Endodermal cell (in vitro differentiated cells): ENCODE data around the gene GSE1. TPM values are rescaled to one million over a fixed set of nuclear protein-coding genes. Genes with fewer than 3 reads are reported as not detected.
"Not testable (repeated sequence)": the region's sequence is repeated elsewhere in the genome, so short reads cannot be mapped to it uniquely, and the experiment has no call there.

Source experiments
- DNase-seq: peaks from one replicate; pipeline ENCODE4 v3.0.0-alpha.2; 2017
- H3K27ac ChIP-seq: 2 replicates; pipeline ENCODE4 v1.5.1; 2013; ENCODE audit warnings: mild to moderate bottlenecking, low read depth, low read length, moderate library complexity
- H3K27me3 ChIP-seq: 2 replicates; pipeline ENCODE4 v1.6.1; 2013; ENCODE audit warnings: mild to moderate bottlenecking, low read length, moderate library complexity; ENCODE audit not compliant: insufficient read depth, control insufficient read depth, poor library complexity, severe bottlenecking
- H3K36me3 ChIP-seq: 2 replicates; pipeline ENCODE4 v1.7.0; 2013; ENCODE audit warnings: mild to moderate bottlenecking, low read length, moderate library complexity; ENCODE audit not compliant: control insufficient read depth, insufficient read depth
- H3K4me1 ChIP-seq: one replicate; pipeline ENCODE4 v1.7.0; 2013; ENCODE audit warnings: low read length; ENCODE audit not compliant: control insufficient read depth, insufficient read depth
- H3K4me3 ChIP-seq: 2 replicates; pipeline ENCODE4 v1.5.1; 2013; ENCODE audit warnings: mild to moderate bottlenecking, low read length, moderate library complexity
- H3K9ac ChIP-seq: 2 replicates; pipeline ENCODE4 v1.6.1; 2013; ENCODE audit warnings: mild to moderate bottlenecking, low read length, moderate library complexity; ENCODE audit not compliant: poor library complexity, severe bottlenecking; ENCODE audit errors: extremely low read depth
- H3K9me3 ChIP-seq: 2 replicates; pipeline ENCODE4 v1.6.1; 2013; ENCODE audit warnings: mild to moderate bottlenecking, low read length, moderate library complexity; ENCODE audit not compliant: control insufficient read depth
- H3K27ac Mint-ChIP-seq: 2 replicates; pipeline ENCODE4 v1.8.0; 2020; ENCODE audit warnings: mixed read lengths
- H3K27me3 Mint-ChIP-seq: 2 replicates; pipeline ENCODE4 v1.8.0; 2021; ENCODE audit warnings: mild to moderate bottlenecking, mixed read lengths; ENCODE audit not compliant: insufficient read depth
- H3K36me3 Mint-ChIP-seq: 2 replicates; pipeline ENCODE4 v1.8.0; 2020; ENCODE audit warnings: low read depth, mixed read lengths
- H3K4me1 Mint-ChIP-seq: 2 replicates; pipeline ENCODE4 v1.8.0; 2020; ENCODE audit warnings: mixed read lengths
- H3K4me3 Mint-ChIP-seq: 2 replicates; pipeline ENCODE4 v1.8.0; 2020; ENCODE audit warnings: mild to moderate bottlenecking, moderate library complexity, mixed read lengths
- H3K9me3 Mint-ChIP-seq: 2 replicates; pipeline ENCODE4 v1.8.0; 2020; ENCODE audit warnings: mild to moderate bottlenecking, mixed read lengths
- WGBS, 2 experiments: methylation state at CpG; one replicate each; pipeline versions ENCODE4 v1.1.5 to v1.1.7; 2013; ENCODE audit warnings: missing lambda C conversion rate in 2 of 2, mixed read lengths in 1 of 2; ENCODE audit not compliant: insufficient coverage in 1 of 2, insufficient read length in 1 of 2; 5-methylcytosine and 5-hydroxymethylcytosine counted together
- total RNA-seq, 2 donors: library from RNA; stranded (reverse); fragmentation: NEBNext Ultra II Directional in 1 of 2; extraction: Animal tissue kit (Norgen Biotek cat#: 25700) in 1 of 2; gene quantifications; 2 replicates in 1 of 2; 3 replicates in 1 of 2; pipeline ENCODE4 v1.2.1, GENCODE V29; 2021
- TF ChIP-seq, protein P1 (sequence below): fragments of 200-600 bp; sonication (generic); conservative IDR thresholded peaks from 2 replicates; pipeline ENCODE4 v1.5.0; 2021; ENCODE audit warnings: antibody characterized with exemption, mild to moderate bottlenecking

The GSE1 gene
- total RNA-seq, 2 donors from 2014 or later = 108 to 128 TPM

- no peak overlapping the region for H3K9ac ChIP-seq
- DNase-seq = no peak
- no peaks in the 10 kb centered on the region for H3K36me3 ChIP-seq
- no peak overlapping the region for H3K4me3 ChIP-seq
- Mint-ChIP-seq H3K27ac (no peak overlapping the region), H3K4me3 (no peak overlapping the region), H3K27me3 (no peaks in the 10 kb centered on the region), H3K4me1 (peaks cover 13% of the 10 kb centered on the region), H3K9me3 (no peaks in the 10 kb centered on the region), H3K36me3 (peaks cover 5% of the 10 kb centered on the region)
- 85 to 88% methylated on average over 5 to 11 of the region's 11 CpGs for WGBS, 2 experiments
- TF ChIP-seq, protein P1, sequence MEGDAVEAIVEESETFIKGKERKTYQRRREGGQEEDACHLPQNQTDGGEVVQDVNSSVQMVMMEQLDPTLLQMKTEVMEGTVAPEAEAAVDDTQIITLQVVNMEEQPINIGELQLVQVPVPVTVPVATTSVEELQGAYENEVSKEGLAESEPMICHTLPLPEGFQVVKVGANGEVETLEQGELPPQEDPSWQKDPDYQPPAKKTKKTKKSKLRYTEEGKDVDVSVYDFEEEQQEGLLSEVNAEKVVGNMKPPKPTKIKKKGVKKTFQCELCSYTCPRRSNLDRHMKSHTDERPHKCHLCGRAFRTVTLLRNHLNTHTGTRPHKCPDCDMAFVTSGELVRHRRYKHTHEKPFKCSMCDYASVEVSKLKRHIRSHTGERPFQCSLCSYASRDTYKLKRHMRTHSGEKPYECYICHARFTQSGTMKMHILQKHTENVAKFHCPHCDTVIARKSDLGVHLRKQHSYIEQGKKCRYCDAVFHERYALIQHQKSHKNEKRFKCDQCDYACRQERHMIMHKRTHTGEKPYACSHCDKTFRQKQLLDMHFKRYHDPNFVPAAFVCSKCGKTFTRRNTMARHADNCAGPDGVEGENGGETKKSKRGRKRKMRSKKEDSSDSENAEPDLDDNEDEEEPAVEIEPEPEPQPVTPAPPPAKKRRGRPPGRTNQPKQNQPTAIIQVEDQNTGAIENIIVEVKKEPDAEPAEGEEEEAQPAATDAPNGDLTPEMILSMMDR = no peak
- no peak overlapping the region for H3K27ac ChIP-seq
- no peaks in the 10 kb centered on the region for H3K9me3 ChIP-seq
- H3K4me1 ChIP-seq = peaks cover 8% of the 10 kb centered on the region
- H3K27me3 ChIP-seq = no peaks in the 10 kb centered on the region
These were observed 21.7 kb upstream of the GSE1 start for GRCh38 chr16:85591381-85591780.

DNA sequence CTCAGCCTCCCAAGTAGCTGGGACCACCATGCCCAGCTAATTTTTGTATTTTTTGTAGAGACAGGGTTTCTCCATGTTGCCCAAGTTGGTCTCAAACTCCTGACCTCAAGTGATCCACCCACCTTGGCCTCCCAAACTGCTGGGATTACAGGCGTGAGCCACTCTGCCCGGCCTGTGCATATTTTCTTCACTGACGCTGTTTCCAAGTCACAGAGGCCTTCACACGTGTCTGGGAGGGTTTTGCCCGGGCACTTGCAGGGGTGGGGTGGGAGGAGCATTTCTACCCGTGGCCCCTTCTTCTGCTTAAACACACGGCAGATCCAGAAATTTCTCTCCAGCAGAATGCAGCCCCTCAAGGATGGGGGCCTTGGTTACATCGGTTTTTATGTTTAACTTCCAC lies 20.8 kb upstream of the GSE1 start:
- not testable (repeated sequence) for DNase-seq, H3K36me3 Mint-ChIP-seq, H3K9ac ChIP-seq, H3K4me3 Mint-ChIP-seq, H3K9me3 ChIP-seq, H3K27me3 ChIP-seq, H3K4me3 ChIP-seq, H3K9me3 Mint-ChIP-seq, H3K27ac ChIP-seq, H3K27ac Mint-ChIP-seq, H3K36me3 ChIP-seq, H3K27me3 Mint-ChIP-seq, H3K4me1 ChIP-seq, H3K4me1 Mint-ChIP-seq
- 78% methylated on average over 4 to 8 of the region's 8 CpGs for WGBS, 2 experiments

- no peak overlapping the region for H3K4me3 ChIP-seq
- peak overlapping the region; percentile 91 for H3K27ac ChIP-seq
- Mint-ChIP-seq H3K36me3 (peaks cover 5% of the 10 kb centered on the region), H3K27me3 (no peaks in the 10 kb centered on the region), H3K27ac (no peak overlapping the region), H3K4me3 (no peak overlapping the region), H3K4me1 (peaks cover 6% of the 10 kb centered on the region), H3K9me3 (no peaks in the 10 kb centered on the region)
- no peaks in the 10 kb centered on the region for H3K27me3 ChIP-seq
- TF ChIP-seq, protein P1 = no peak
- WGBS, 2 experiments = 87 to 90% methylated on average over 7 to 12 of the region's 12 CpGs
- no peaks in the 10 kb centered on the region for H3K36me3 ChIP-seq
- H3K9me3 ChIP-seq = no peaks in the 10 kb centered on the region
- no peak for DNase-seq
- peaks cover 1% of the 10 kb centered on the region for H3K4me1 ChIP-seq
- no peak overlapping the region for H3K9ac ChIP-seq
These were observed 20.2 kb upstream of the GSE1 start for GRCh38 chr16:85592700-85593493.
